Measurements from ENCODE around the gene FAM234B.

- TF ChIP-seq GATA2 (IDR thresholded peaks at IDR 0.05; ENCODE audit: low read depth, low read length) (no peak), GATA3 (IDR thresholded peaks at IDR 0.05; ENCODE audit: low read depth, low read length) (no peak)
Observed at GRCh38 chr12:13030541-13031291, 13.5 kb upstream of the FAM234B start.
